Measurements from ENCODE around the gene UBQLN3.

GRCh38 chr11:5486421-5486820 is 23.3 kb downstream of the UBQLN3 start:
- TF ChIP-seq ZBTB48 (tag by site-specific recombination; IDR thresholded peaks at IDR 0.05) (no peak), ZNF23 (tag by site-specific recombination; IDR thresholded peaks at IDR 0.05; ENCODE audit: borderline replicate concordance) (no peak), ELK4 (IDR thresholded peaks at IDR 0.05; ENCODE audit: borderline replicate concordance, low read depth, low read length) (no peak), ZNF239 (tag by site-specific recombination; IDR thresholded peaks at IDR 0.05) (no peak), PRDM1 (tag by site-specific recombination; IDR thresholded peaks at IDR 0.05) (no peak), ZNF626 (tag by site-specific recombination; IDR thresholded peaks at IDR 0.05) (no peak), ZNF394 (tag by site-specific recombination; IDR thresholded peaks at IDR 0.05; ENCODE audit: borderline replicate concordance) (no peak), ZNF114 (tag by site-specific recombination; IDR thresholded peaks at IDR 0.05) (no peak), ZNF362 (tag by site-specific recombination; IDR thresholded peaks at IDR 0.05) (no peak), ZNF639 (tag by site-specific recombination; IDR thresholded peaks at IDR 0.05) (no peak)
- TF ChIP-seq, protein P1, sequence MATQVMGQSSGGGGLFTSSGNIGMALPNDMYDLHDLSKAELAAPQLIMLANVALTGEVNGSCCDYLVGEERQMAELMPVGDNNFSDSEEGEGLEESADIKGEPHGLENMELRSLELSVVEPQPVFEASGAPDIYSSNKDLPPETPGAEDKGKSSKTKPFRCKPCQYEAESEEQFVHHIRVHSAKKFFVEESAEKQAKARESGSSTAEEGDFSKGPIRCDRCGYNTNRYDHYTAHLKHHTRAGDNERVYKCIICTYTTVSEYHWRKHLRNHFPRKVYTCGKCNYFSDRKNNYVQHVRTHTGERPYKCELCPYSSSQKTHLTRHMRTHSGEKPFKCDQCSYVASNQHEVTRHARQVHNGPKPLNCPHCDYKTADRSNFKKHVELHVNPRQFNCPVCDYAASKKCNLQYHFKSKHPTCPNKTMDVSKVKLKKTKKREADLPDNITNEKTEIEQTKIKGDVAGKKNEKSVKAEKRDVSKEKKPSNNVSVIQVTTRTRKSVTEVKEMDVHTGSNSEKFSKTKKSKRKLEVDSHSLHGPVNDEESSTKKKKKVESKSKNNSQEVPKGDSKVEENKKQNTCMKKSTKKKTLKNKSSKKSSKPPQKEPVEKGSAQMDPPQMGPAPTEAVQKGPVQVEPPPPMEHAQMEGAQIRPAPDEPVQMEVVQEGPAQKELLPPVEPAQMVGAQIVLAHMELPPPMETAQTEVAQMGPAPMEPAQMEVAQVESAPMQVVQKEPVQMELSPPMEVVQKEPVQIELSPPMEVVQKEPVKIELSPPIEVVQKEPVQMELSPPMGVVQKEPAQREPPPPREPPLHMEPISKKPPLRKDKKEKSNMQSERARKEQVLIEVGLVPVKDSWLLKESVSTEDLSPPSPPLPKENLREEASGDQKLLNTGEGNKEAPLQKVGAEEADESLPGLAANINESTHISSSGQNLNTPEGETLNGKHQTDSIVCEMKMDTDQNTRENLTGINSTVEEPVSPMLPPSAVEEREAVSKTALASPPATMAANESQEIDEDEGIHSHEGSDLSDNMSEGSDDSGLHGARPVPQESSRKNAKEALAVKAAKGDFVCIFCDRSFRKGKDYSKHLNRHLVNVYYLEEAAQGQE (tag by site-specific recombination; IDR thresholded peaks at IDR 0.05): no peak
- TF ChIP-seq, protein P2, sequence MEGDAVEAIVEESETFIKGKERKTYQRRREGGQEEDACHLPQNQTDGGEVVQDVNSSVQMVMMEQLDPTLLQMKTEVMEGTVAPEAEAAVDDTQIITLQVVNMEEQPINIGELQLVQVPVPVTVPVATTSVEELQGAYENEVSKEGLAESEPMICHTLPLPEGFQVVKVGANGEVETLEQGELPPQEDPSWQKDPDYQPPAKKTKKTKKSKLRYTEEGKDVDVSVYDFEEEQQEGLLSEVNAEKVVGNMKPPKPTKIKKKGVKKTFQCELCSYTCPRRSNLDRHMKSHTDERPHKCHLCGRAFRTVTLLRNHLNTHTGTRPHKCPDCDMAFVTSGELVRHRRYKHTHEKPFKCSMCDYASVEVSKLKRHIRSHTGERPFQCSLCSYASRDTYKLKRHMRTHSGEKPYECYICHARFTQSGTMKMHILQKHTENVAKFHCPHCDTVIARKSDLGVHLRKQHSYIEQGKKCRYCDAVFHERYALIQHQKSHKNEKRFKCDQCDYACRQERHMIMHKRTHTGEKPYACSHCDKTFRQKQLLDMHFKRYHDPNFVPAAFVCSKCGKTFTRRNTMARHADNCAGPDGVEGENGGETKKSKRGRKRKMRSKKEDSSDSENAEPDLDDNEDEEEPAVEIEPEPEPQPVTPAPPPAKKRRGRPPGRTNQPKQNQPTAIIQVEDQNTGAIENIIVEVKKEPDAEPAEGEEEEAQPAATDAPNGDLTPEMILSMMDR (tag by site-specific recombination; IDR thresholded peaks at IDR 0.05): no peak

Measured in HEK293 (cell line).